ENCODE measurements around the gene ATRIP. TPM values are rescaled to one million over a fixed set of nuclear protein-coding genes. Genes with fewer than 3 reads are reported as not detected.

The ATRIP gene
- total and polyA plus RNA-seq, 10 of the 15 experiments (the other 5 are each of a cell fraction or from before 2014, with no cell fraction given): 1.4 to 16.0 (median 10.1) TPM

DNA sequence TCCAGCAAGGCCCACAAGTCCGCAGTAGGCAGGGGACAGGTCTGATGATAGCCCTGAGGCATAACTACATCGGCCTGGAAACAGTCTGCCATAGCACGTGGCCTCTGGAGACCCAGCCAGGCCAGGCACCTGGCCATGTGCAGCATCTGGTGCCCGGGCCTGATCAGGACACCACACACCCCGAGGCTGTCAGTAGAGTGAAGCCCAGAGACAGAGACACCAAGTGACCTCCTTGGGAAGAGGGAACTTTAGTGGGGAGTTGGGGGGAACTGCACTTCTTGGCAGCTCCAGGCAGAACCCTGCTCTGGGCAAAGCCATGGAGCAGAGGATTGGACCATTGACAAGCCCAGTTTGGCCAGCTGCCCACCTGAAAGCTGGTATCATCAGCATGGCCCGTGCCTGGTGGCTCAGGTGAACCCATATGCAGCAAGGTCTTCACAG is 56.2 kb downstream of the ATRIP start (continued):
- TF ChIP-seq, protein P1, sequence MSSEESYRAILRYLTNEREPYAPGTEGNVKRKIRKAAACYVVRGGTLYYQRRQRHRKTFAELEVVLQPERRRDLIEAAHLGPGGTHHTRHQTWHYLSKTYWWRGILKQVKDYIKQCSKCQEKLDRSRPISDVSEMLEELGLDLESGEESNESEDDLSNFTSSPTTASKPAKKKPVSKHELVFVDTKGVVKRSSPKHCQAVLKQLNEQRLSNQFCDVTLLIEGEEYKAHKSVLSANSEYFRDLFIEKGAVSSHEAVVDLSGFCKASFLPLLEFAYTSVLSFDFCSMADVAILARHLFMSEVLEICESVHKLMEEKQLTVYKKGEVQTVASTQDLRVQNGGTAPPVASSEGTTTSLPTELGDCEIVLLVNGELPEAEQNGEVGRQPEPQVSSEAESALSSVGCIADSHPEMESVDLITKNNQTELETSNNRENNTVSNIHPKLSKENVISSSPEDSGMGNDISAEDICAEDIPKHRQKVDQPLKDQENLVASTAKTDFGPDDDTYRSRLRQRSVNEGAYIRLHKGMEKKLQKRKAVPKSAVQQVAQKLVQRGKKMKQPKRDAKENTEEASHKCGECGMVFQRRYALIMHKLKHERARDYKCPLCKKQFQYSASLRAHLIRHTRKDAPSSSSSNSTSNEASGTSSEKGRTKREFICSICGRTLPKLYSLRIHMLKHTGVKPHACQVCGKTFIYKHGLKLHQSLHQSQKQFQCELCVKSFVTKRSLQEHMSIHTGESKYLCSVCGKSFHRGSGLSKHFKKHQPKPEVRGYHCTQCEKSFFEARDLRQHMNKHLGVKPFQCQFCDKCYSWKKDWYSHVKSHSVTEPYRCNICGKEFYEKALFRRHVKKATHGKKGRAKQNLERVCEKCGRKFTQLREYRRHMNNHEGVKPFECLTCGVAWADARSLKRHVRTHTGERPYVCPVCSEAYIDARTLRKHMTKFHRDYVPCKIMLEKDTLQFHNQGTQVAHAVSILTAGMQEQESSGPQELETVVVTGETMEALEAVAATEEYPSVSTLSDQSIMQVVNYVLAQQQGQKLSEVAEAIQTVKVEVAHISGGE (CRISPR knock-in tag; IDR thresholded peaks at IDR 0.05): no peak
- TF ChIP-seq MYC (IDR thresholded peaks at IDR 0.05; ENCODE audit: insufficient read depth, insufficient read length, insufficient replicate concordance, low read length, severe bottlenecking) (no peak), RAD21 (IDR thresholded peaks at IDR 0.05; ENCODE audit: insufficient read depth, low read depth, low read length) (no peak), ZZZ3 (IDR thresholded peaks at IDR 0.05; ENCODE audit: control insufficient read depth, insufficient read length, low read depth) (no peak), ZBTB4 (CRISPR knock-in tag; IDR thresholded peaks at IDR 0.05) (no peak), PAX5 (IDR thresholded peaks at IDR 0.05; ENCODE audit: borderline replicate concordance, low read depth, low read length) (no peak), RB1 (IDR thresholded peaks at IDR 0.05; ENCODE audit: borderline replicate concordance) (no peak), NRF1 (conservative IDR thresholded peaks at IDR 0.05; ENCODE audit: low read depth, low read length) (no peak), NFXL1 (IDR thresholded peaks at IDR 0.05; ENCODE audit: borderline replicate concordance) (no peak), CTCF (IDR thresholded peaks at IDR 0.05 in 2 of 3, conservative IDR thresholded peaks at IDR 0.05 in 1 of 3; ENCODE audit: control insufficient read depth in 2 of 3, extremely low read depth in 1 of 3, insufficient read depth in 1 of 3, low read depth in 3 of 3, low read length in 3 of 3) (no peak)
- TF ChIP-seq, protein P2, sequence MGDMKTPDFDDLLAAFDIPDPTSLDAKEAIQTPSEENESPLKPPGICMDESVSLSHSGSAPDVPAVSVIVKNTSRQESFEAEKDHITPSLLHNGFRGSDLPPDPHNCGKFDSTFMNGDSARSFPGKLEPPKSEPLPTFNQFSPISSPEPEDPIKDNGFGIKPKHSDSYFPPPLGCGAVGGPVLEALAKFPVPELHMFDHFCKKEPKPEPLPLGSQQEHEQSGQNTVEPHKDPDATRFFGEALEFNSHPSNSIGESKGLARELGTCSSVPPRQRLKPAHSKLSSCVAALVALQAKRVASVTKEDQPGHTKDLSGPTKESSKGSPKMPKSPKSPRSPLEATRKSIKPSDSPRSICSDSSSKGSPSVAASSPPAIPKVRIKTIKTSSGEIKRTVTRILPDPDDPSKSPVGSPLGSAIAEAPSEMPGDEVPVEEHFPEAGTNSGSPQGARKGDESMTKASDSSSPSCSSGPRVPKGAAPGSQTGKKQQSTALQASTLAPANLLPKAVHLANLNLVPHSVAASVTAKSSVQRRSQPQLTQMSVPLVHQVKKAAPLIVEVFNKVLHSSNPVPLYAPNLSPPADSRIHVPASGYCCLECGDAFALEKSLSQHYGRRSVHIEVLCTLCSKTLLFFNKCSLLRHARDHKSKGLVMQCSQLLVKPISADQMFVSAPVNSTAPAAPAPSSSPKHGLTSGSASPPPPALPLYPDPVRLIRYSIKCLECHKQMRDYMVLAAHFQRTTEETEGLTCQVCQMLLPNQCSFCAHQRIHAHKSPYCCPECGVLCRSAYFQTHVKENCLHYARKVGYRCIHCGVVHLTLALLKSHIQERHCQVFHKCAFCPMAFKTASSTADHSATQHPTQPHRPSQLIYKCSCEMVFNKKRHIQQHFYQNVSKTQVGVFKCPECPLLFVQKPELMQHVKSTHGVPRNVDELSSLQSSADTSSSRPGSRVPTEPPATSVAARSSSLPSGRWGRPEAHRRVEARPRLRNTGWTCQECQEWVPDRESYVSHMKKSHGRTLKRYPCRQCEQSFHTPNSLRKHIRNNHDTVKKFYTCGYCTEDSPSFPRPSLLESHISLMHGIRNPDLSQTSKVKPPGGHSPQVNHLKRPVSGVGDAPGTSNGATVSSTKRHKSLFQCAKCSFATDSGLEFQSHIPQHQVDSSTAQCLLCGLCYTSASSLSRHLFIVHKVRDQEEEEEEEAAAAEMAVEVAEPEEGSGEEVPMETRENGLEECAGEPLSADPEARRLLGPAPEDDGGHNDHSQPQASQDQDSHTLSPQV (IDR thresholded peaks at IDR 0.05): no peak

Measured in GM12878 (cell line).